Suprapubic skin (tissue), 4 donors: ENCODE data around the gene NDOR1. TPM values are rescaled to one million over a fixed set of nuclear protein-coding genes. Genes with fewer than 3 reads are reported as not detected.
A peak's percentile ranks its signal among the peaks of the same experiment; 100 is the strongest.

Experiments
- DNase-seq, 2 donors: peaks; one replicate each; pipeline ENCODE4 v3.0.0-alpha.2; 2019; ENCODE audit warnings: low spot score in 2 of 2
- H3K27ac ChIP-seq: fragments of 200-600 bp; sonication (generic); one replicate; pipeline ENCODE4 v1.5.1; 2019
- H3K27me3 ChIP-seq: fragments of 200-600 bp; sonication (generic); one replicate; pipeline ENCODE4 v1.5.1; 2019
- H3K36me3 ChIP-seq: fragments of 200-600 bp; sonication (generic); one replicate; pipeline ENCODE4 v1.5.1; 2019
- H3K4me1 ChIP-seq: fragments of 200-600 bp; sonication (generic); one replicate; pipeline ENCODE4 v1.5.1; 2019
- H3K4me3 ChIP-seq: fragments of 200-600 bp; sonication (generic); one replicate; pipeline ENCODE4 v1.5.1; 2019; ENCODE audit warnings: mild to moderate bottlenecking
- H3K9me3 ChIP-seq: fragments of 200-600 bp; sonication (generic); one replicate; pipeline ENCODE4 v1.5.1; 2019
- EP300 ChIP-seq: sonication (generic); formaldehyde crosslinking; IDR thresholded peaks from one replicate; pipeline ENCODE4 v1.6.1; 2017; ENCODE audit warnings: antibody characterized with exemption
- POLR2A ChIP-seq, 2 donors: fragments of 450-650 bp; IDR thresholded peaks; one replicate each; pipeline ENCODE4 v1.6.1; 2017; ENCODE audit warnings: antibody characterized with exemption in 2 of 2, mild to moderate bottlenecking in 2 of 2, moderate library complexity in 2 of 2
- POLR2AphosphoS5 ChIP-seq, 3 donors: sonication (generic); formaldehyde crosslinking; IDR thresholded peaks; one replicate each; pipeline ENCODE4 v1.6.1; 2017; ENCODE audit warnings: antibody characterized with exemption in 3 of 3
- WGBS: methylation state at CpG from one replicate; pipeline ENCODE4 v1.1.5; 2018; 5-methylcytosine and 5-hydroxymethylcytosine counted together
- total RNA-seq, 4 donors: library from RNA; depleted of rRNA; stranded (reverse); fragments of >200 nt; gene quantifications; one replicate each; pipeline ENCODE4 v1.1.0, GENCODE V29; 2016
- TF ChIP-seq, protein P1 (sequence below), 2 donors: fragments of 200-600 bp in 1 of 2; fragments of 450-650 bp in 1 of 2; sonication (generic) in 1 of 2; IDR thresholded peaks; one replicate each; pipeline ENCODE4 v1.5.1; 2016 to 2019; ENCODE audit warnings: antibody characterized with exemption in 2 of 2, mild to moderate bottlenecking in 1 of 2, moderate library complexity in 1 of 2

Gene NDOR1
- total RNA-seq, 4 donors from 2014 or later, result 13.4 to 21.0 (median 20.6) TPM

DNA sequence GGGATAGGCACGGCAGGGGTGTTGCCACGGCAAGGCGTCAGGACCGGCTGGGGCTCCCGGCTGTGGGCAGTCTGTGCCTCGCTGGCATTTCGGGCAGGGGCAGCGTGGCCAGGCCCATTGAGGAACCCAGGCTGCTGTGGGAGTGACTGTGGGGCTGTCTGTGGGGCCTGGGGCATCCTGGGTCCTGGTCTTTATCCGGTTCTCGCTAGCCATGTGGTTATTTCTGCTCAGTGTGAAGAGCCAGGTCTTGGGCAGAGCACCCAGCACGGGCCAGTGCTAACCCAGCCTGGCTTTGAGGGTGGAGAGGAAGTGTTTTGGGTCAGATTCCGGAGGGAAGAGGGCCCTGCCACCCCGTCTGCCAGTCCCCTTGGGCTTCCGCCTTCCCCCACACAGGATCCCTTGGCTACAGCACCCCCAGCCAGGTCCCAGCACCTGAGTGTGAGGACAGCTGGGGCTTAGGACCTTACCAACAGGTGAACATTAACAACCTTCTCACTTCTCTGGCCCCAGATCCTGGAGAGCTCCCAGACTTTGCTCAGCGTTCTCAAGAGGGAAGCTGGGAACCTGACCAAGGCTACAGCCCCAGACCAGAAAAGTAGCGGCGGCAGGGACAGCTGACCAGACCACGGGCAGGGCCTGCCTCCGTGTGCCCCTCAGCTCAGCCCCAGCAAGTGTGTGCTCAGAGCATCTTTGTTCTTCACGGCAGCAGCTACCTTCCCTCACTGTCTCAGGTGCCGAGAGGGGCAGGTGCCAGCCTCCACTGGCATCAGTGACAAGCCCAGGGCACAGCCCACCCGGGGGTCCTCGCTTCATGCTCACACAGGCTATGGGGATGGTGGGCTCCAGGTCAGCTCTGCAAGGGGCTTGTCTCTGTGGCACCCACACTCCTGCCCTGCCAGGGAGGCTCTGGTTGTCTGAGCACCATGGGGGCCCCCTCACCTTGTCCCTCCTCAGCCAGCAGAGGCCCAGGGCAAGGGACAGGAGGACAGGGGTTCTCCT, 15.9 kb upstream of the NDOR1 start:
- WGBS, result 44% methylated on average over 6 of the region's 23 CpGs
- Histone ChIP-seq H3K4me1 (peaks cover 51% of the 10 kb centered on the region), H3K36me3 (peaks cover 43% of the 10 kb centered on the region), H3K27me3 (no peaks in the 10 kb centered on the region), H3K9me3 (no peaks in the 10 kb centered on the region), H3K27ac (peak overlapping the region; percentile 97), H3K4me3 (peak overlapping the region; percentile 94)
- DNase-seq, result no peak
- TF ChIP-seq, protein P1, sequence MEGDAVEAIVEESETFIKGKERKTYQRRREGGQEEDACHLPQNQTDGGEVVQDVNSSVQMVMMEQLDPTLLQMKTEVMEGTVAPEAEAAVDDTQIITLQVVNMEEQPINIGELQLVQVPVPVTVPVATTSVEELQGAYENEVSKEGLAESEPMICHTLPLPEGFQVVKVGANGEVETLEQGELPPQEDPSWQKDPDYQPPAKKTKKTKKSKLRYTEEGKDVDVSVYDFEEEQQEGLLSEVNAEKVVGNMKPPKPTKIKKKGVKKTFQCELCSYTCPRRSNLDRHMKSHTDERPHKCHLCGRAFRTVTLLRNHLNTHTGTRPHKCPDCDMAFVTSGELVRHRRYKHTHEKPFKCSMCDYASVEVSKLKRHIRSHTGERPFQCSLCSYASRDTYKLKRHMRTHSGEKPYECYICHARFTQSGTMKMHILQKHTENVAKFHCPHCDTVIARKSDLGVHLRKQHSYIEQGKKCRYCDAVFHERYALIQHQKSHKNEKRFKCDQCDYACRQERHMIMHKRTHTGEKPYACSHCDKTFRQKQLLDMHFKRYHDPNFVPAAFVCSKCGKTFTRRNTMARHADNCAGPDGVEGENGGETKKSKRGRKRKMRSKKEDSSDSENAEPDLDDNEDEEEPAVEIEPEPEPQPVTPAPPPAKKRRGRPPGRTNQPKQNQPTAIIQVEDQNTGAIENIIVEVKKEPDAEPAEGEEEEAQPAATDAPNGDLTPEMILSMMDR (IDR thresholded peaks at IDR 0.05), result no peak
- TF ChIP-seq POLR2AphosphoS5 (IDR thresholded peaks at IDR 0.05), result peak in 1 of 3 donors; percentile 4

DNA sequence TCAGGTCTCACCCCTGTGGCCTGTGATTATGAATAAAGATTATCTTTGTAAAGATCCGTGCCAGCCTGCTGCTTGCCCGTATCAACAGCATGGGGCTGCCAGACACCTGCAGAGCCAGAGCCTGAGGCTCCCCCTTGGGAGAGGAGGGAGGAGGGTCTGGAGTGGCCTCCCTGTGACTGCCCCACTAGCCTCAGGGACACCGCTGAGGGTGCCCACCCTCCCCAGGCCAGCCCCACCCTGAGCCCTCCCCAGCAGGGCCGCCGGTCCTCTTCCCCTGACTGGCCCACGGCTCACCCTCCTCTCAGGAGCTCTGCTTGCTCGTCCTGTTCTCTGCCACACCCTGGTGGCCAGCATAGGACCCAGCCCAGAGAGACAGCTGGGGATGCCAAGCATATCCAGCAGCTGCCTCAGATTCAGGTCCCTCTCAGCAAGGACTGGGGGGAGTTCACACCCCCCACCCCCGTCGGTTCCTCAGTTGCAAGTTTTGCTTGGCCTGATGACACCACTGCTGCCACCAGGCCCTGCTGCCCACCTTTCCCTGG, 15.1 kb upstream of the NDOR1 start:
- no peaks in the 10 kb centered on the region for H3K27me3 ChIP-seq
- 76% methylated on average over 4 of the region's 9 CpGs for WGBS
- H3K4me3 ChIP-seq, result peak overlapping the region; percentile 94
- H3K27ac ChIP-seq, result peak overlapping the region; percentile 97
- no peak for DNase-seq
- H3K4me1 ChIP-seq, result peaks cover 59% of the 10 kb centered on the region
- H3K9me3 ChIP-seq, result no peaks in the 10 kb centered on the region
- TF ChIP-seq, protein P1 (IDR thresholded peaks at IDR 0.05), result no peak
- TF ChIP-seq POLR2AphosphoS5 (IDR thresholded peaks at IDR 0.05) (no peak), EP300 (no peak), POLR2A (IDR thresholded peaks at IDR 0.05) (no peak)
- peaks cover 35% of the 10 kb centered on the region for H3K36me3 ChIP-seq

DNA sequence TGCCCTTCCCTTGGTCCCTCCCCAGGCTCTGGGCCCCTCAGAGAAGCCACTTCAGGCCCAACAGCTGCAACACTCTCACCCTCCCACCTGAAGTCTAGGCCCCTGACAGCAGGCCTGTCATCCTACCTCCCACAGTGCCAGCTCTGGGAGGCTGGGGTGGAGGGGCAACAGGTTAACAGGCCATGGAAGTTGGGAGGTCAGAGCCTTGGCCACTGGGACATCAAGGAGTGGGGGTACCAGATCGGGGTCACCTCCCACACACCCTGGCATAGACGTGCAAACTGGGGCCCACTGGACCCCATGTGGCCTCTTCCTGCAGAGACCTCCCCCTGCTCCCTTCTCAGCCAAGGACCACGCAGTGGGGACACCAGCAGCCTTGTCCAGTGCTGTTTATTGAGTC, 14.3 kb upstream of the NDOR1 start:
- TF ChIP-seq POLR2A (IDR thresholded peaks at IDR 0.05) (no peak), EP300 (no peak), POLR2AphosphoS5 (IDR thresholded peaks at IDR 0.05) (no peak)
- TF ChIP-seq, protein P1 (IDR thresholded peaks at IDR 0.05), result no peak
- Histone ChIP-seq H3K27ac (no peak overlapping the region), H3K9me3 (no peaks in the 10 kb centered on the region), H3K4me3 (no peak overlapping the region), H3K4me1 (peaks cover 62% of the 10 kb centered on the region), H3K36me3 (peaks cover 26% of the 10 kb centered on the region), H3K27me3 (no peaks in the 10 kb centered on the region)
- no CpG with 5 or more reads among the region's 3 CpGs for WGBS
- DNase-seq, result no peak

DNA sequence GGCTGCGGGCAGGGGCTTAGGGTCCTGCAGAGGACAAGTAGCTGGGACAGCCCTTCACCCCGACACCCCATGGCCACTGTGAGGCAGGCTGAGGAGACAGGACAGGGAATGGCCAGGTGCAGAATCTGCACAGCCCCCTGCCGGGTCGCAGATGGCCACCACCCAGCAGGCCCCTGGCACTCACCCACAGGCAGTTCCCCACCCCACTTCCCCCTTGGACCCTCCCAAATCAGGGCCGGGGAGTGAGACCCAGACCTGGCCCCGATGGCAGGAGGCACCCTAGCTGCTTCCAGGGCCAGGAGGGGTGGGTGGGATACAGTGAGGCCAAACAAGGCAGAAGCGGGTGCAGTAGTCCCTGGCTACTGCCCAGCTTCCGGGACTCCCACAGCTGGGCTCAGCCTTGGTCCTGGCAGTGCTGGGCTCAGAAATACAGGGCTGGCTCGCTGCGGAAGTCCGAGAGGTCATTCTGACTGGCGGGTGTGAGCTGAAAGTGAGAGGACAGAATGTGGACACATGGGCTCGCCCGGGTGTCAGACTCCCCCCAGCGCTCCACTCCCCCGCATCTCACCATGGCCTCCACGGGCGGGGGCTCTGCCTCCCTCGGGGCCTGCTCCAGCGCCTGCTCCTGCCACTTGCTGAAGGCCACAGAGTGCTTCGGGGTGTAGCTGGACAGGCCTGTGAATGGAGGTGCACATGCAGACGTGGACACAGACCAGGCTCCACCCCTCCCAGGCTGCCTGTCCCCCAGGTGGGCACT, 13.6 kb upstream of the NDOR1 start:
- TF ChIP-seq, protein P1 (IDR thresholded peaks at IDR 0.05), result no peak
- TF ChIP-seq POLR2A (IDR thresholded peaks at IDR 0.05) (no peak), POLR2AphosphoS5 (IDR thresholded peaks at IDR 0.05) (no peak), EP300 (no peak)
- no peak for DNase-seq
- Histone ChIP-seq H3K27ac (no peak overlapping the region), H3K4me1 (peaks cover 55% of the 10 kb centered on the region), H3K9me3 (no peaks in the 10 kb centered on the region), H3K27me3 (no peaks in the 10 kb centered on the region), H3K4me3 (no peak overlapping the region), H3K36me3 (peaks cover 26% of the 10 kb centered on the region)
- WGBS, result 93% methylated on average over 11 of the region's 22 CpGs

DNA sequence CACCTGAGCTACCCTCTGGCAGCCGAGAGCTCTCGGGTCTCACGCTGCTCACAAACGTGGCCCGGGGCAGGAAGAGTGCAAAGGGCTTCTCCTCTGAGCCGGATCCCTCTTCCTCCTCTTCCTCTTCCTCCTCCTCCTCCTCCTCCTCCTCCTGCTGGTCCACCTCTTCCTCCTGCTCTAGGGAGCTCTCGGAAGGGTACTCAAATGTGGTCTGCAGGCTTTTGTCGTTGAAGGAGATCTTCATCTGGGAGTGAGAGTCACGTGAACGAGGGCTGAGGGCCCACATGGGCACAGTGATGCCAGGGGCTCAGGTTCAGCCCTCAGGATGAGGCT, 13.1 kb upstream of the NDOR1 start:
- Histone ChIP-seq H3K27ac (no peak overlapping the region), H3K9me3 (no peaks in the 10 kb centered on the region), H3K4me1 (peaks cover 52% of the 10 kb centered on the region), H3K27me3 (no peaks in the 10 kb centered on the region), H3K36me3 (peaks cover 26% of the 10 kb centered on the region), H3K4me3 (no peak overlapping the region)
- no peak for DNase-seq
- 72% methylated on average over 3 of the region's 10 CpGs for WGBS
- no peak for TF ChIP-seq POLR2A (IDR thresholded peaks at IDR 0.05)
- TF ChIP-seq, protein P1 (IDR thresholded peaks at IDR 0.05), result no peak
- no peak for TF ChIP-seq POLR2AphosphoS5 (IDR thresholded peaks at IDR 0.05)
- TF ChIP-seq EP300, result no peak
